IMR-90 (cell line): Measurements from ENCODE around the gene ADGRF3. TPM values are rescaled to one million over a fixed set of nuclear protein-coding genes. Genes with fewer than 3 reads are reported as not detected.

Experiments
- ATAC-seq: fragments of 200-7000 bp; cut with Tn5 transposase; 2 replicates; pipeline ENCODE4 v1.9.1; 2020; ENCODE audit warnings: low read depth, mild to moderate bottlenecking, moderate library complexity
- BruUV-seq: library from RNA; stranded (reverse); fragments of 400-500 nt; replicated peaks from 2 replicates; lab custom pipeline; 2021; lab: Mats Ljungman, UMichigan
- CTCF ChIA-PET: fragments of 300-600 bp; formaldehyde crosslinking; extraction: SDS; loops from one replicate; lab custom pipeline; 2021; ENCODE audit warnings: antibody characterized with exemption; lab: Yijun Ruan, JAX
- POLR2A ChIA-PET: fragments of 300-600 bp; sonication (Branson Sonifier 250); formaldehyde crosslinking; loops from one replicate; lab custom pipeline; 2022; ENCODE audit warnings: antibody characterized with exemption; ENCODE audit not compliant: unreplicated experiment; lab: Charles Lee
- DNase-seq: peaks from one replicate; pipeline ENCODE4 v3.0.0; 2013
- H2AFZ ChIP-seq: replicated peaks from 2 replicates; pipeline ENCODE3; 2013; ENCODE audit warnings: low read length, mild to moderate bottlenecking; ENCODE audit not compliant: poor library complexity
- H2AK5ac ChIP-seq: 2 replicates; pipeline ENCODE4 v1.6.1; 2013; ENCODE audit warnings: low read depth, low read length, inconsistent platforms
- H2AK9ac ChIP-seq: replicated peaks from 2 replicates; pipeline ENCODE3; 2013; ENCODE audit warnings: mild to moderate bottlenecking, low read depth, low read length, moderate library complexity; ENCODE audit not compliant: poor library complexity
- H2BK120ac ChIP-seq: 2 replicates; pipeline ENCODE4 v1.6.1; 2013; ENCODE audit warnings: low read depth, low read length, inconsistent platforms
- H2BK15ac ChIP-seq: 3 replicates; pipeline ENCODE4 v1.6.1; 2013; ENCODE audit warnings: low read depth, low read length, inconsistent platforms
- H2BK20ac ChIP-seq: 2 replicates; pipeline ENCODE4 v1.6.1; 2013; ENCODE audit warnings: low read depth, mild to moderate bottlenecking, inconsistent platforms, low read length, moderate library complexity
- H2BK5ac ChIP-seq: 2 replicates; pipeline ENCODE4 v1.6.1; 2013; ENCODE audit warnings: mild to moderate bottlenecking, low read depth, low read length, inconsistent platforms; ENCODE audit not compliant: poor library complexity, severe bottlenecking
- H3K14ac ChIP-seq: replicated peaks from 2 replicates; pipeline ENCODE4 v1.6.1; 2013; ENCODE audit warnings: low read depth, low read length, inconsistent platforms
- H3K18ac ChIP-seq: 2 replicates; pipeline ENCODE4 v1.6.1; 2013; ENCODE audit warnings: low read depth, low read length, control low read depth
- H3K23ac ChIP-seq: 2 replicates; pipeline ENCODE4 v1.6.1; 2013; ENCODE audit warnings: low read depth, low read length, inconsistent platforms
- H3K27ac ChIP-seq: 2 replicates; pipeline ENCODE4 v1.5.1; 2013; ENCODE audit warnings: mild to moderate bottlenecking, control low read depth, low read length; ENCODE audit not compliant: insufficient read depth
- H3K27me3 ChIP-seq: 2 replicates; pipeline ENCODE4 v1.6.1; 2013; ENCODE audit warnings: low read length; ENCODE audit not compliant: control insufficient read depth, insufficient read depth
- H3K36me3 ChIP-seq: 2 replicates; pipeline ENCODE4 v1.6.1; 2013; ENCODE audit warnings: low read length, mixed read lengths; ENCODE audit not compliant: control insufficient read depth, insufficient read depth
- H3K4ac ChIP-seq: 2 replicates; pipeline ENCODE4 v1.6.1; 2013; ENCODE audit warnings: low read depth, low read length, inconsistent platforms
- H3K4me1 ChIP-seq: 2 replicates; pipeline ENCODE4 v1.6.1; 2013; ENCODE audit warnings: low read length, mixed read lengths; ENCODE audit not compliant: control insufficient read depth, insufficient read depth
- H3K4me2 ChIP-seq: 2 replicates; pipeline ENCODE4 v1.6.1; 2013; ENCODE audit warnings: low read depth, mild to moderate bottlenecking, control low read depth, low read length, moderate library complexity
- H3K4me3 ChIP-seq: 2 replicates; pipeline ENCODE4 v1.5.1; 2013; ENCODE audit warnings: low read depth, mild to moderate bottlenecking, control low read depth, low read length, moderate library complexity; ENCODE audit not compliant: insufficient read depth
- H3K56ac ChIP-seq: 2 replicates; pipeline ENCODE4 v1.6.1; 2013; ENCODE audit warnings: low read length, inconsistent platforms; ENCODE audit not compliant: insufficient read depth; ENCODE audit errors: extremely low read depth
- H3K79me1 ChIP-seq, 2 experiments: 2 replicates each; pipeline ENCODE4 v1.6.1; 2013; ENCODE audit warnings: low read length in 2 of 2, inconsistent platforms in 1 of 2, low read depth in 1 of 2
- H3K9ac ChIP-seq: 2 replicates; pipeline ENCODE4 v1.6.1; 2013; ENCODE audit warnings: low read depth, low read length, control low read depth
- H3K9me1 ChIP-seq: 2 replicates; pipeline ENCODE4 v1.6.1; 2013; ENCODE audit warnings: low read length, inconsistent platforms; ENCODE audit not compliant: insufficient read depth
- H3K9me3 ChIP-seq: 2 replicates; pipeline ENCODE4 v1.6.1; 2013; ENCODE audit warnings: low read length; ENCODE audit not compliant: control insufficient read depth, insufficient read depth
- H4K20me1 ChIP-seq: 2 replicates; pipeline ENCODE4 v1.6.1; 2013; ENCODE audit warnings: low read length, inconsistent platforms; ENCODE audit not compliant: insufficient read depth
- H4K5ac ChIP-seq: 2 replicates; pipeline ENCODE4 v1.6.1; 2013; ENCODE audit warnings: mild to moderate bottlenecking, low read depth, low read length, control low read depth
- H4K8ac ChIP-seq, 2 experiments: 2 replicates each; pipeline ENCODE4 v1.6.1; 2013; ENCODE audit warnings: low read depth in 2 of 2, low read length in 2 of 2, control low read depth in 1 of 2, inconsistent platforms in 1 of 2
- H4K91ac ChIP-seq: 2 replicates; pipeline ENCODE4 v1.6.1; 2013; ENCODE audit warnings: low read depth, low read length, inconsistent platforms; ENCODE audit not compliant: insufficient read depth
- MAZ ChIP-seq: IDR thresholded peaks from 2 replicates; pipeline ENCODE4 v1.6.1; 2012; ENCODE audit warnings: low read depth, mild to moderate bottlenecking, low read length, improper control_type of control experiment, moderate library complexity, borderline replicate concordance
- NFE2L2 ChIP-seq: fragments of 150-350 bp; IDR thresholded peaks from 2 replicates; pipeline ENCODE4 v1.6.1; 2016; ENCODE audit warnings: low read depth, mild to moderate bottlenecking, low read length
- POLR2A ChIP-seq: IDR thresholded peaks from 2 replicates; pipeline ENCODE4 v1.6.1; 2012; ENCODE audit warnings: mild to moderate bottlenecking, low read depth, low read length
- whole genome bisulfite sequencing, 2 experiments: methylation state at CpG; one replicate each; pipeline versions ENCODE4 v1.1.5 to v1.1.7; 2013; ENCODE audit warnings: missing lambda C conversion rate in 2 of 2; ENCODE audit not compliant: insufficient read length in 1 of 2; ENCODE audit errors: extremely low coverage in 2 of 2; 5-methylcytosine and 5-hydroxymethylcytosine counted together
- dilution Hi-C: fragments of 300-500 bp; cut with HindIII; formaldehyde crosslinking; loops from one replicate; pipeline ENCODE4 v1.14.3; 2018; ENCODE audit warnings: low sequenced_read_pairs; ENCODE audit not compliant: unreplicated experiment
- in situ Hi-C: fragments of 300-500 bp; cut with MboI; formaldehyde crosslinking; loops from 3 replicates; pipeline ENCODE4 v1.14.3; 2019; ENCODE audit warnings: low sequenced_read_pairs, inconsistent platforms, mixed read lengths
- intact Hi-C: fragments of 100-400 bp; cut with micrococcal nuclease; formaldehyde crosslinking; loops from 2 replicates; pipeline ENCODE4 v1.10.0; 2022
- polyA plus RNA-seq, 3 experiments: library from polyadenylated mRNA; depleted of rRNA; stranded (reverse); fragments of >200 nt; gene quantifications; 2 replicates each; pipeline ENCODE4 v1.2.3, GENCODE V29; 2012; ENCODE audit warnings: low replicate concordance in 1 of 3
- total RNA-seq: library from RNA; depleted of rRNA; stranded (reverse); fragments of >200 nt; gene quantifications from 2 replicates; pipeline ENCODE4 v1.2.3, GENCODE V29; 2012

ADGRF3 gene
- total and polyA plus RNA-seq, 2 of the 4 experiments (the other 2 are of a cell fraction) = 0.15 TPM; not detected in 1

DNA sequence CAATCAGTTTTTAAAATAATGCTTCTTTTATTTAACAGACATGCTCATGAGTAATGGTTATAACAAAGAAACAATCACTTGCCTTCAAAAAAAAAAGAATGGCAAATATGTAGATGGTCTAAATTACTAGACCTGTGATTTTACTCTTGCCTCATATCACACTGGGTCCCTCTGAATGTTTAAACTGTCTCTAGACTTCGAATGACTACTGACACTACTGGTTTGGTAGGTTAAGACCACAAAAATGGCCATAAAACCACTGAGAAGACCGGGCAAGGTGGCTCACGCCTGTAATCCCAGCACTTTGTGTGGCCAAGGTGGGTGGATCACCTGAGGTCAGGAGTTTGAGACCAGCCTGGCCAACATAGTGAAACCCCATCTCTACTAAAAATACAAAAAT, 5.8 kb downstream of the ADGRF3 start:
- no peaks in the 10 kb centered on the region for H3K9me3 ChIP-seq
- ATAC-seq (no peak), DNase-seq (no peak)
- BruUV-seq = no TSS peak
- H3K14ac ChIP-seq = no peak overlapping the region
- no peak overlapping the region for H3K56ac ChIP-seq
- H2BK5ac ChIP-seq = no peak overlapping the region
- peaks cover 1% of the 10 kb centered on the region; the same call in 1 of the 2 replicates for H3K27me3 ChIP-seq
- CTCF ChIA-PET = no interaction called here
- H2BK120ac ChIP-seq = no peak overlapping the region
- H2AK5ac ChIP-seq = no peak overlapping the region
- no peak overlapping the region for H2BK20ac ChIP-seq
- no peak overlapping the region for H4K91ac ChIP-seq
- WGBS, 2 experiments = no CpG with 5 or more reads among the region's 3 CpGs
- H3K4ac ChIP-seq = no peak overlapping the region
- H3K4me1 ChIP-seq = no peaks in the 10 kb centered on the region
- in situ Hi-C loops = loop anchor here (25.0 kb wide), 1 partner anchor 379 kb away; no protein-coding TSS in a partner anchor
- H2AFZ ChIP-seq = no peak overlapping the region
- H4K5ac ChIP-seq = no peak overlapping the region
- POLR2A ChIA-PET = no interaction called here
- H3K4me3 ChIP-seq = no peak overlapping the region
- no peak overlapping the region for H3K27ac ChIP-seq
- no peak overlapping the region for H3K9ac ChIP-seq
- peaks cover 12 to 16% of the 10 kb centered on the region in 2 experiments; a peak in 3 of 4 replicates for H3K79me1 ChIP-seq
- no peaks in the 10 kb centered on the region for H3K36me3 ChIP-seq
- H2BK15ac ChIP-seq = no peak overlapping the region
- dilution Hi-C loops = no loop called here
- no peaks in the 10 kb centered on the region for H4K20me1 ChIP-seq
- no peak overlapping the region for H4K8ac ChIP-seq
- no peak for TF ChIP-seq MAZ
- TF ChIP-seq POLR2A = no peak
- TF ChIP-seq NFE2L2 = no peak
- H3K4me2 ChIP-seq = no peak overlapping the region
- H3K18ac ChIP-seq = no peak overlapping the region
- H2AK9ac ChIP-seq = no peak overlapping the region
- no peak overlapping the region for H3K23ac ChIP-seq
- intact Hi-C loops = loop anchor here (10.0 kb wide), 2 partner anchors 366 to 404 kb away; no protein-coding TSS in a partner anchor
- H3K9me1 ChIP-seq = no peaks in the 10 kb centered on the region
